GM18499 (cell line): ENCODE measurements around the gene RARRES1.
A peak's percentile ranks its signal among the peaks of the same experiment; 100 is the strongest.

Experiments used
- ATAC-seq: cut with Tn5 transposase; IDR thresholded peaks from one replicate; pipeline ENCODE4 v1.9.1; 2021; ENCODE audit warnings: moderate number of reproducible peaks; ENCODE audit not compliant: insufficient read depth, unreplicated experiment

The RARRES1 gene

GRCh38 chr3:158737410-158737809, 5.2 kb upstream of the RARRES1 start:
- no peak for ATAC-seq

DNA sequence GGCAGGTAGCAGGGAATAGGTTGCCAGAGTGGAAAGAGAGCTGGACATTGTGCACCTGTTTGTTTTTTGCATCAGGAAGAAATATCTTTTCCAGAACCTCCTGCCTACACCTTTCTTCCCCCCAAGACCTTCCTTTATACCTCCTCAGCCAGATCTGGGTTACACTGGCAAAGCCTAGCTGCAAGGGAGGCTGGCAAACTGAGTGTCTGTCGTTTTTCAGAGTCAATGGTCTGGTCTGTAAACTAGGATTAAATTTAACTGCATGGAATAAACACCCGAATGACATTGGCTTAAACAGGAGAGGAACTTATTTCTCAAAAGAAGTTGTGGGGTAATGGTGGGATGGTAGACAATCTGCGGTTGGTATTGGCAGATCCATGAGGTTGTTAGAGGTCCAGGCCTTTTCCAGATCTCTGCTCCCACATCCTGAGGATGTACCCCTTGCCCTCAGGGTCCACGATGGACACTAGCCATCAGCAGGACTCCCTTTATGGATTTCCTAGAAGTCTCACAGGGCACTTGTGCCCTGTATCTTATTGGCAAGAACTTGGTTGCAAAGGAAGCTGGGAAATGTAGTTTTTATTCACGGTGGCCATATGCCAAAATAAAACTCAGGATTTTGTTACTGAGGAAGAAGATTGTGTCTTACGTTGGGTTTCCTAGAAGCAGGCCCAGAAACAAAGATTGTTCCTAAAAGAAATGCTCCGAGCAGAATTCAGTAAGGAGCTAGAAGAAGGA, 3.2 kb upstream of the RARRES1 start:
- ATAC-seq, result no peak

GRCh38 chr3:158733656-158734055, 1.4 kb upstream of the RARRES1 start:
- no peak for ATAC-seq

DNA sequence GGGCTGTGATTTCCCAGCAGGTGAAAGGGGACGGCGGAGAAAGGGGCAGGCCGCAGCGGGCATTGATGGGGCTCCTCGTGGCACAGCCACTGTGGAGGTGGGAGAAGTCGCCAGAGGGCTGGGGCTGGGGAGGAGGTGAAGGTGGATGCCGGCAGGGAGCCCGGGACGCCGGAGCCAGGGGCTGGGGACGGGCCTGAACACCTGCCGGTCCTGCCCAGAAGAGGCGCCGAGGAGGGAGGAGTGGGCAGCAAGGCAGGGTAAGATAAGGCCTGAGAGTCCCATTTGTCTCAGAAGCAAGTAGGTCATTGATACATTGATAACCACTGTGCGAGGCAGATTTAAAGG, 571 bp upstream of the RARRES1 start:
- no peak for ATAC-seq

DNA sequence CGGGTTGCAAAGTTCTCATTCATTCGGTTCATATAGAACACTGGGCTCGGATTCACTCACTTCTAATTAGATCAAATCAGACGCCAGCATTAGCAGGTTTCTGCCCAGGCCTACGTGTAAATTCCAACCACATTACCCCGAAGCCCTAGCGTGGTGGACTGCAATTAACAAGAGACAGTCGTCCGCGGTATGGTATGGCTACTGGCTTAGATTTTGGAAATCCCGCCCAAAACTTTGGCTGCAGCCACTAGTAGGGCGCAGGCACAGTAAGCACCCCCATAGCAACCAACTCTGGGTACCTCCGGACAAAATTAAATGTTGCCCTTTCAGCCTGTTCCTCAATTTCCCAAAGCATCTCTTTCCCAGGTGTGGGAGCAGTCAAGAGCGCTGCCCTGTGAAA, 771 bp downstream of the RARRES1 start:
- no peak for ATAC-seq

DNA sequence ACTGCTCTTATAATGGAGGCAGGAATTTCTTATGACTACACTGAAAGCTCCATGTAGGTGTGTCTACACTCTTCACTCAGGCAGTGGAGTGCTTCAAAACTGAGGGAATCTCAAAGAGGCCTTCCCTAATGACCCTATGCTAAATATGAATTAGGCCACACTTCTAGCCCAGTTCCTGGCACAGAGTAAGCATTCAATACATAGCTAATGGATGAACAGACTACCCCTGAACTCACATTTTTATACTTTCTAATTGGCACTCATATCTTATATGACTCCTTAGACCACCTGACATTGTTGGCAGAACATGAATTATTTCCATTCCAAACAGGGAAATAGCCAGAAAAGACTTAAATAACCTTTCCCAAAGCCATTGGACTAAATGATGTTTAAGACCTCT, 3.4 kb downstream of the RARRES1 start:
- no peak for ATAC-seq

- ATAC-seq, result no peak
Observed at GRCh38 chr3:158728061-158728377, 4.2 kb downstream of the RARRES1 start.

- ATAC-seq, result peak; percentile 51
Observed at GRCh38 chr3:158727206-158728060, 4.8 kb downstream of the RARRES1 start.

DNA sequence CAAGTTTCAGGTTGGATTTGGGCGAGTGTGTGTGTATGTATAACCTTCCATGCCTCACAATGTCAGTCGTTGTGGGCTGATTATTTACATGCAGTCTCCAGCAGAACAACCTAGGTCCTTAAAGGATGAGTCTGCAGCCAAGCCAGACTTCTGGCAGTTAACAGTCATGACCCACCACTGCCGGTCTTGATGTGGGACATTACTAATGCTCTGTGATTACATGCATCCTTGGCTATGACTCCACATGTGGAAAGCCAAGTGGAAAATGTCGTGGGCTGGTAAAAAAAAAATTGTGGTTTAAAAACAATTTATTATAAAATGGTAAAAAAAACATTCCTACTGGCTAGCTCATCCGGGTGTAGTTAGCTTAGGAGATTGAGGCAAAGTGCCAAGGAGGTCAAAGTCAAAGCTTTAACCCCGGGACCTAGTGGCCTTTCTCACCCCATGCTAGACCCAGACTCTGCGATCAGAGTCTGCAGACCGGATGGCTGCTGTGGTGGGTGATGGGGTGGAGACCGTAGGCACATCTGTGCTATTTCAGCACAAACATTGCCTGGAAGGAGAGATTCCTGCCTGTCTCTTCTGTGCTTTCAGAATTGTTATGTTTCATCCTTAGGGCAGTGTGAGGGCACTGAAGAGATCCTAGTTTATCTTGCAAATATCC, 6.8 kb downstream of the RARRES1 start:
- no peak for ATAC-seq

GRCh38 chr3:158723991-158724390, 8.3 kb downstream of the RARRES1 start:
- no peak for ATAC-seq

- ATAC-seq, result no peak
Observed at GRCh38 chr3:158722108-158722507, 10.1 kb downstream of the RARRES1 start.

DNA sequence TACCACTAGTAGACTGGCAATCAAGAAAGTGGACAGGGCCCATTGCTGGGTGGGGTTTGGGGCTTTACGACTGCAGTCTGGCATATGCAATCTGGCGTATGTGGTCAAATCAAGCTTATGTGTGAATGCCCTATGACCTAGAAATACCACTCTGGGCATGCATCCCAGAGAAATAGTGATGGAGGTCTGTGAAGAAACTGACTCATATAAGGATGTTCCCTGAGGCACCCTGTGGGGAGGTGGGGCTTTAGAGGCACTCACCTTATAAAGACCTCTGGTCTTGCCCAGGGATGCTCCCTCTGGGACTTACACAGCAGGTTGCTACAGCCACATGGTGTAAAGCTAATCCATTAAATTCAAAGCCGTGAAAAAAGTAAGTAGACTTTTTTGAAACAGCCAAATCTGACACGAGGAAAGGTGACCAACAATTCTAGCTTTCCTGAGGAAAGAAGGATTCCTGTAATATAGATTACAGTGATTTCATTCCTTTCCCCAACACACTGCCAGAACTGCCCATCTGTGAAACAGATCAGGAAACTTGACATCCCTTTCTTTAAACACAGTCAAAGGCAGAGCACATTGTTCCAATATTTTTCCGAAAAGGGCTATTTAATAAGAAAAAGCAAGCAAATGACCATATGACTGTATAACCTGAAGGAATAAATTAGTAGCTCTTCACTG, 13.6 kb downstream of the RARRES1 start:
- ATAC-seq, result no peak

DNA sequence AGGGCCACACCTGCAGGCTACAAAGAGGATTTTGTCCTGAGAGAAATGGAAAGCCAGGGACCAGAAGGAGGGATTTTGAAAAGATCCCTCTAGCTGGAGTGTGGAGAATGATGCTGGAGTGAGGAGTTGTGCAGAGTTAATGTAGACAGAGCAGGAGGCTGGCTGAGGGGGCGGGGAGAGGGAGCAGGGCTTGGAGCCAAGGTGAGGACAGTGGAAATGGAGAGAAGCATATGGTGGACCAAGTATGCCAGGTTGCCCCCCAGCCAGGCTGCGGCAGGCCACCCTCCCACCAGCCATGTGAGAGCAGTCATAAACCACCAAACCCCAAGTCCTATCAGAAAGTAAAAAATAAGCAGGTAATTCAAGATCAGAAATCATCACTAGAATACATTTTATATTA, 14.7 kb downstream of the RARRES1 start:
- no peak for ATAC-seq

DNA sequence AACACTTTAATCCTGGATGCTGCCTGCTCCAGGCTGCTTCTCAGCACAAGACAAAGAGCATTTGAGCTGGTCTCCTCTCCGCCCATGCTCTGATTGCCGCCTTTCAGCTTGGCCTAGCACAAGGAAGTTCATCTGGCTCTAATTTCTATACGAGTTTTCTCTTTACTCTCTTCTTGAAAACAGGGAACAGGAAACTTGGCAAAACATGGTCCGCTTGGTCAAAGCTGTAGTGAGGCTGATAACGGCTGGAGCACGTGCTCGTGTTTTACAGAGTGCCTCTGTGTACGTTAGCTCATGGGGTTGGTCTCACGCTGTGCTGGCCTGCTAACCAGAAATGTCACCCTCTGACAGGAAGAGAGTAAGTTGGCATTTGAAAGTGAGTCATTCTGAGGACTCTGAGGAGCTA, 19.2 kb downstream of the RARRES1 start:
- ATAC-seq, result no peak

GRCh38 chr3:158712443-158712842, 19.8 kb downstream of the RARRES1 start:
- ATAC-seq, result no peak

- no peak for ATAC-seq
Observed at GRCh38 chr3:158711886-158712285, 20.4 kb downstream of the RARRES1 start.

DNA sequence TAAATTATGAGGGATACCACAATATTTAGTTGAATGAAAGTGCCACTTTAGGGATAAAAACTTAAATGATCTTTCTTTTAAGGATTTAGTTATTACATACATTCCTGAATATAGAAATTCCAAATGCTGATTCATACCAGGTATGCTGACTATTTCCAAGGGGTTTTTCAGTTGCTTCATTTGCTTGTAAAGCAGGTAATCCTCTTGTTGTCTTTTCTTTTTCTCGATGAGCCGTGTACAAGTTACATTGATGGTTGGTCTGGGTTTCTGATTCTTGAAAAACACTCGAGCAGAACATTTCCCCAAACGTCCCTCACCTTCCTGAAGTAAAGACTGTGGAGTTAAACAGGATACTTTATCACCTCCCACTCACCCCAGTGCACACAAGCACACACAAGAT, 21.7 kb downstream of the RARRES1 start:
- no peak for ATAC-seq

DNA sequence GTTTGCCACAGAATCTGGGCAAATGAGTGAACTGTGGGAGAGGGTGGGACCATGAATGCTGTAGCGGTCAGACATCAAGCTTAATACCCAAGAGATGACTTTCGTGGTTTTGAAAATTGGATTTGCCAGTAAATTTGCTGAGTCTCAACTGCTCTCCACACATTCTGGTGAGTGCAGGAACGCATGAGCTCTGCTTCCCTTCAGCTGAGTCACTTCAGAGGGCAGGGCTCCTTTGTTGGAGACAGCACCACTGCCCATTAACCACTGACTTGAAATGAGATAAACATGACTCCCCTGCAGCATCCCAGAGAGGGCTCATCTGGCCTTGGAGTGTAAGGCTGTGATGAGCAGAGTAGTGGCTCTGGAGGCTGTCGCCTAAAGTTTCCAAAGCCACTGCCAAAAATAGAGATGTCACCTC, 22.6 kb downstream of the RARRES1 start:
- no peak for ATAC-seq

DNA sequence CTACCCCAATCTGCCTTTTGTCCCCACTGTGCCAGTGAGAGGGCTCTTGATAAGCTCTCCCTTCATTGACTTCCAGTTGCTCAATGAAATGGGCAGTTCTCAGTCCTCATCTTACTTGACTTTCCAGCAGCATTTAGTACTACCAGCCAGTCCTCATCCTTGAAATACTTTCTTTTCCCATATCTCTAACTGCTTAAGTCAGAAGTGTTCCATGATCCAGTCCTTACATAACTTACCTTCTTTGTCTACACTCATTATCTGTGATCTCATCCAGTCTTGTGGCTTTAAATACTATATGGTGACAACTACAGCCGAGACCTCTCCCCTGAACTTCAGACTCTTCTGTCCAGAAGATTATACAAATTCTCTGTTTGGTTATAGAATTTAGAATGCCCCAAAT, 28.7 kb downstream of the RARRES1 start:
- no peak for ATAC-seq

GRCh38 chr3:158702815-158703481, 29.3 kb downstream of the RARRES1 start:
- no peak for ATAC-seq
